GM12891 (cell line): ENCODE data around the gene MFSD6L.

Source experiments
- POLR2A ChIP-seq: IDR thresholded peaks from 2 replicates; pipeline ENCODE4 v1.6.1; 2011; ENCODE audit warnings: low read depth, low read length, control low read depth
- POLR2AphosphoS5 ChIP-seq: IDR thresholded peaks from 2 replicates; pipeline ENCODE4 v1.6.1; 2011; ENCODE audit warnings: low read depth, low read length, control low read depth
- TAF1 ChIP-seq: IDR thresholded peaks from 2 replicates; pipeline ENCODE4 v1.6.1; 2011; ENCODE audit warnings: low read depth, low read length, control low read depth

DNA sequence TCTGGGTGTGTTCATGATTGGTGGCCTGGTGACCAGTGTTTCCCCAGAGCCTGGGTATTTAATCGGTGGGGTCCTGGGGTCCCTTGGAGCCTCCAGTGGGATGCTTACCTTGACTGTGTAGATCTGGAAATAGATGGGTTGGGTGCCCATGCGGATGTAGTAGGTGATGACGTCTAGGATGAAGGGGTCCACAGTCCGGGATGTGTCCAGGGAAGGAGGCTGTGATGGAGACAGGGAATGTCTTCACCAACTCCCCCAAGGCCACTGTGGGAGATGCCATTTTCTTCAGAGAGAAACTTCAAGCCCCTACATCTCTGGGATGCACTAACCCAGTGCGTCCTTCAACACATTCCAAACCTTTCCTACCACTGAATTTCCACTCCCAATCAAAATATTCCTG is 24.1 kb upstream of the MFSD6L start:
- TF ChIP-seq POLR2AphosphoS5, result no peak
- no peak for TF ChIP-seq POLR2A
- TF ChIP-seq TAF1, result no peak
